PC-9 (cell line): ENCODE data around the gene SMAP2. TPM values are rescaled to one million over a fixed set of nuclear protein-coding genes. Genes with fewer than 3 reads are reported as not detected.
"Not testable (repeated sequence)": the region's sequence is repeated elsewhere in the genome, so short reads cannot be mapped to it uniquely, and the experiment has no call there.

Experiments used
- BruUV-seq: library from RNA; stranded (reverse); fragments of 400-500 nt; replicated peaks from 2 replicates; lab custom pipeline; 2021; lab: Mats Ljungman, UMichigan
- CTCF ChIA-PET: fragments of 300-600 bp; sonication (Branson Sonifier 250); formaldehyde crosslinking; loops from one replicate; lab custom pipeline; 2022; ENCODE audit warnings: antibody characterized with exemption; lab: Charles Lee
- POLR2A ChIA-PET: fragments of 300-600 bp; sonication (Branson Sonifier 250); formaldehyde crosslinking; loops from one replicate; lab custom pipeline; 2022; ENCODE audit warnings: antibody characterized with exemption; ENCODE audit not compliant: unreplicated experiment; lab: Charles Lee
- DNase-seq, 2 experiments: peaks; one replicate each; pipeline versions ENCODE4 v3.0.0 to v3.0.0-alpha.2; 2015 to 2022; ENCODE audit warnings: mixed read lengths in 1 of 2
- H2AFZ ChIP-seq: fragments of 200-600 bp; sonication (generic); 2 replicates; pipeline ENCODE4 v1.8.1; 2017; ENCODE audit warnings: antibody characterized with exemption
- H3F3A ChIP-seq: fragments of 200-600 bp; sonication (generic); 2 replicates; pipeline ENCODE4 v1.8.1; 2017; ENCODE audit warnings: antibody characterized with exemption, mild to moderate bottlenecking, low read depth; ENCODE audit not compliant: insufficient read depth
- H3K27ac ChIP-seq: fragments of 200-600 bp; sonication (generic); 2 replicates; pipeline ENCODE4 v1.6.1; 2016; ENCODE audit warnings: mixed run types
- H3K27me3 ChIP-seq: fragments of 200-600 bp; sonication (generic); 2 replicates; pipeline ENCODE4 v1.6.1; 2016; ENCODE audit warnings: low read depth, mixed run types; ENCODE audit not compliant: insufficient read depth
- H3K36me3 ChIP-seq: fragments of 200-600 bp; sonication (generic); 2 replicates; pipeline ENCODE4 v1.6.1; 2016; ENCODE audit warnings: low read depth, mixed run types
- H3K4me1 ChIP-seq: fragments of 200-600 bp; sonication (generic); replicated peaks from 2 replicates; pipeline ENCODE4 v1.6.1; 2016; ENCODE audit warnings: mixed run types; ENCODE audit not compliant: insufficient read depth
- H3K4me2 ChIP-seq: fragments of 200-600 bp; sonication (generic); 2 replicates; pipeline ENCODE4 v1.6.1; 2017; ENCODE audit warnings: mixed run types
- H3K4me3 ChIP-seq: fragments of 200-600 bp; sonication (generic); 2 replicates; pipeline ENCODE4 v1.6.1; 2016; ENCODE audit warnings: mixed run types
- H3K79me2 ChIP-seq: fragments of 200-600 bp; sonication (generic); 2 replicates; pipeline ENCODE4 v1.6.1; 2017; ENCODE audit warnings: low read depth, mixed run types
- H3K9me2 ChIP-seq: fragments of 200-600 bp; sonication (generic); 2 replicates; pipeline ENCODE4 v1.8.1; 2017; ENCODE audit warnings: mild to moderate bottlenecking; ENCODE audit not compliant: insufficient read depth
- H3K9me3 ChIP-seq: fragments of 200-600 bp; sonication (generic); 2 replicates; pipeline ENCODE4 v1.8.1; 2016; ENCODE audit warnings: low read depth; ENCODE audit not compliant: insufficient read depth
- H4K20me1 ChIP-seq: fragments of 200-600 bp; sonication (generic); 2 replicates; pipeline ENCODE4 v1.8.1; 2017; ENCODE audit not compliant: insufficient read depth
- CTCF ChIP-seq: fragments of 200-600 bp; sonication (generic); conservative IDR thresholded peaks from 2 replicates; pipeline ENCODE4 v1.6.1; 2017; ENCODE audit warnings: mixed run types, antibody characterized with exemption, mild to moderate bottlenecking, moderate library complexity
- EZH2 ChIP-seq: fragments of 200-600 bp; sonication (generic); IDR thresholded peaks from 2 replicates; pipeline ENCODE4 v1.8.0; 2017; ENCODE audit warnings: antibody characterized with exemption, low read depth
- intact Hi-C: fragments of 100-400 bp; cut with micrococcal nuclease; formaldehyde crosslinking; loops from one replicate; pipeline ENCODE4 v1.10.0; 2022; ENCODE audit not compliant: unreplicated experiment
- total RNA-seq: library from RNA; stranded (reverse); gene quantifications from 2 replicates; pipeline ENCODE4 v1.2.3, GENCODE V29; 2021

Gene SMAP2
- total RNA-seq, 1 experiment from 2014 or later: 19.7 TPM

DNA sequence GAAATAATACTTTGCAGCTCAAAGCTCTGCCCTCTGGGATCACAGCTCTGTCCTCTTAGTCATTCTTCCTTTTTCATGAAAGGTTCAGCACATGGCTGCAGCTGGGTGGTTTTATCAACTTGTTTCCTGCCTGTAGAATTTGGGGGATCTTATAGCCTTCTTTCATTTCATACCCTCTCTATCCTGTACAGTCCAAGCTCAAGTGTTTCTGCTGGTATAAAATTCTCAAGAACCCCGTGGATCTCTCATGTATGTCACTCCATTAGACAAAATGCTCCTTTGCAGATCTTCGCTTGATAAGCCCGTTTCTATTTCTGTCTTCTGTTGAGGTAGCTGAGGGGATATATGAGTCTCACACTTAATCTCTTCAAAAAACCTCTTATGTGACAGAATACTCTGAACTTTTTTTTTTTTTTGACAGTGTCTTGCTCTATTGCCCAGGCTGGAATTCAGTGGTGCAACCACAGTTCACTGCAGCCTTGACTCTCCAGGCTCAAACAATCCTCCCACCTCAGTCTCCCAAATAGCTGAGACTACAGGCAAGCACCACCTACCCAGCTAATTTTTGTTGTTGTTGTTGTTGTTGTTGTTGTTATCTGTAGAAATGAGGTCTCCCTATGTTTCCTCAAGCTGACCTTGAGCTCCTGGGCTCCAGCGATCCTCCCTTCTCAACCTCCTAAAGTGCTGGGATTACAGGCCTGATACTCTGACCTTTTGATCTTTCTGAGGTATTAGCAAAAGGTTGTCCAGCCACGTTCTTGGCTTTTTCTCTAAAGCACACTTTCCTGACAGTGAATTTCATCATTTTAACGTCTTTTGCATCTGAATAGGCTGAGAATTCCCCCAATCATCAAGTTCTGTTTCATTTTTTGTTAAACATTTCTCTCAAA is 31.8 kb upstream of the SMAP2 start:
- ChIA-PET CTCF (interaction anchor here (0.6 to 0.7 kb wide), 4 partner anchors 128 to 198 kb away, joined by 3 to 4 read pairs (median 3); no protein-coding TSS in a partner anchor), POLR2A (interaction anchor here (0.6 kb wide), 1 partner anchor 293 kb away, joined by 3 read pairs; no protein-coding TSS in a partner anchor)
- Histone ChIP-seq H2AFZ (no peak overlapping the region), H3K9me2 (no peaks in the 10 kb centered on the region), H3K4me3 (no peak overlapping the region), H3K27ac (no peak overlapping the region), H3K4me2 (no peak overlapping the region), H3K9me3 (no peaks in the 10 kb centered on the region), H3K27me3 (no peaks in the 10 kb centered on the region), H4K20me1 (no peaks in the 10 kb centered on the region), H3K4me1 (peaks cover 10% of the 10 kb centered on the region), H3F3A (no peaks in the 10 kb centered on the region), H3K36me3 (no peaks in the 10 kb centered on the region), H3K79me2 (no peaks in the 10 kb centered on the region)
- intact Hi-C loops: no loop called here
- no TSS peak for BruUV-seq
- TF ChIP-seq CTCF: no peak
- TF ChIP-seq EZH2: no peak
- no peak for DNase-seq

- DNase-seq, H4K20me1 ChIP-seq, H2AFZ ChIP-seq, H3K4me3 ChIP-seq, H3F3A ChIP-seq, H3K27me3 ChIP-seq, H3K9me3 ChIP-seq, intact Hi-C loops, H3K27ac ChIP-seq, H3K4me2 ChIP-seq, H3K9me2 ChIP-seq, BruUV-seq, H3K36me3 ChIP-seq, H3K79me2 ChIP-seq, H3K4me1 ChIP-seq: not testable (repeated sequence)
- CTCF ChIA-PET: interaction anchor here (0.6 to 0.7 kb wide), 2 partner anchors 129 to 199 kb away, joined by 3 to 4 read pairs; no protein-coding TSS in a partner anchor
- POLR2A ChIA-PET: interaction anchor here (0.6 kb wide), 1 partner anchor 247 kb away, joined by 3 read pairs; no protein-coding TSS in a partner anchor
Measured at GRCh38 chr1:40342381-40342717, 31.2 kb upstream of the SMAP2 start.

DNA sequence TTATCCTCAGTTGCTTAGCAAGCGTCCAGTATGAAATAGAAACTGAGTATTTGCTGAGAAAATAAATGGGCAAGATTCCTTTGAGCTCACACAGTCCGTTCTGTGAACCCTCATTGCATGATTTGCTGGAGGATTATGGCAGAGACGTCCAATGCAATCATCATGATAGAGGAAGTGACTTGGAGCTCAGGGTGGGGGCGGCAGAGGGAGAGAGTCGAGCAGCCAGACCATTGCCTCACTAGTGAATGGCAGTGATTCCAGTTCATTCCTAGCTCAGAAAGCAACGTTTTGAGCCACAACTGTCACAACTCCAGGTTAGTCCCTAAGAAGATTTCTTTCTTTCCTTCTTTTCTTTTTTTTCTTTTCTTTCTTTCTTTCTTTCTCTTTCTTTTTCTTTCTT is 28.9 kb upstream of the SMAP2 start:
- no TSS peak for BruUV-seq
- ChIA-PET POLR2A (interaction anchor here (0.6 kb wide), 1 partner anchor 260 kb away, joined by 3 read pairs; no protein-coding TSS in a partner anchor), CTCF (interaction anchor here (0.6 to 0.8 kb wide), 2 partner anchors 70 to 190 kb away, joined by 3 read pairs; no protein-coding TSS in a partner anchor)
- Histone ChIP-seq H3K36me3 (no peaks in the 10 kb centered on the region), H3F3A (no peaks in the 10 kb centered on the region), H3K4me2 (no peak overlapping the region), H4K20me1 (no peaks in the 10 kb centered on the region), H3K4me3 (no peak overlapping the region), H2AFZ (peak overlapping the region; percentile 53; the same call in 1 of the 2 replicates), H3K4me1 (peaks cover 2% of the 10 kb centered on the region; the same call in 1 of the 2 replicates), H3K27ac (no peak overlapping the region), H3K9me2 (no peaks in the 10 kb centered on the region), H3K27me3 (no peaks in the 10 kb centered on the region), H3K9me3 (no peaks in the 10 kb centered on the region), H3K79me2 (no peaks in the 10 kb centered on the region)
- intact Hi-C loops: no loop called here
- no peak for DNase-seq
- TF ChIP-seq EZH2: no peak
- no peak for TF ChIP-seq CTCF
